ENCODE data around the gene TSR1. TPM values are rescaled to one million over a fixed set of nuclear protein-coding genes. Genes with fewer than 3 reads are reported as not detected.

TSR1 gene
- total and polyA plus RNA-seq, 9 donors, result 11.3 to 31.0 (median 23.2) TPM

DNA sequence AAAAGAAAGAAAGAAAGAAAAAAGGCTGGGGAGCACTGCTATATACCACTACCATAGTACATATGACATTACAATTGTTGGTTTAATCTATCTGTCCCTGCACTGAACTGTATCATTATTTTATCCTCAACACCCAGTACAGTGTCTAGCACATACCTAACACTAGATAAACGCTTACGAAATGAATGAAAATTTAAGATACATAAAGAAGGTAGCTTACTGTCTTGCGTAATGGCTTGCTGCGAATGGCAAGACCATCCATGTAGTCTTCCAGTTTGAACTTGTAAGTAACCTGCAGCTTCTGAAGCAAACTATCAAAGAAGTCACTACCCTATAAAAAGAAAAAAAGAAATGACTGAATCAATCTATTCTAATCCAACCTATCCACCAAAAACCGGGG is 39.2 kb downstream of the TSR1 start:
- WGBS, 3 donors, result 88 to 93% (median 90%) methylated on average over 5 of the region's 5 CpGs
- no peaks in the 10 kb centered on the region for H3K36me3 ChIP-seq
- no peak overlapping the region for H3K27ac ChIP-seq
- no peak overlapping the region for H3K4me3 ChIP-seq
- intact Hi-C loops (cut with DNase I), result no loop called here
- H3K9me3 ChIP-seq, result no peaks in the 10 kb centered on the region
- TF ChIP-seq, protein P1, sequence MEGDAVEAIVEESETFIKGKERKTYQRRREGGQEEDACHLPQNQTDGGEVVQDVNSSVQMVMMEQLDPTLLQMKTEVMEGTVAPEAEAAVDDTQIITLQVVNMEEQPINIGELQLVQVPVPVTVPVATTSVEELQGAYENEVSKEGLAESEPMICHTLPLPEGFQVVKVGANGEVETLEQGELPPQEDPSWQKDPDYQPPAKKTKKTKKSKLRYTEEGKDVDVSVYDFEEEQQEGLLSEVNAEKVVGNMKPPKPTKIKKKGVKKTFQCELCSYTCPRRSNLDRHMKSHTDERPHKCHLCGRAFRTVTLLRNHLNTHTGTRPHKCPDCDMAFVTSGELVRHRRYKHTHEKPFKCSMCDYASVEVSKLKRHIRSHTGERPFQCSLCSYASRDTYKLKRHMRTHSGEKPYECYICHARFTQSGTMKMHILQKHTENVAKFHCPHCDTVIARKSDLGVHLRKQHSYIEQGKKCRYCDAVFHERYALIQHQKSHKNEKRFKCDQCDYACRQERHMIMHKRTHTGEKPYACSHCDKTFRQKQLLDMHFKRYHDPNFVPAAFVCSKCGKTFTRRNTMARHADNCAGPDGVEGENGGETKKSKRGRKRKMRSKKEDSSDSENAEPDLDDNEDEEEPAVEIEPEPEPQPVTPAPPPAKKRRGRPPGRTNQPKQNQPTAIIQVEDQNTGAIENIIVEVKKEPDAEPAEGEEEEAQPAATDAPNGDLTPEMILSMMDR (IDR thresholded peaks at IDR 0.05), result no peak
- TF ChIP-seq POLR2A (IDR thresholded peaks at IDR 0.05) (no peak), EP300 (IDR thresholded peaks at IDR 0.05) (no peak)
- H3K27me3 ChIP-seq, result no peaks in the 10 kb centered on the region
- peaks cover 3% of the 10 kb centered on the region for H3K4me1 ChIP-seq (ENCODE audit: insufficient read depth)
- DNase-seq, result no peak

DNA sequence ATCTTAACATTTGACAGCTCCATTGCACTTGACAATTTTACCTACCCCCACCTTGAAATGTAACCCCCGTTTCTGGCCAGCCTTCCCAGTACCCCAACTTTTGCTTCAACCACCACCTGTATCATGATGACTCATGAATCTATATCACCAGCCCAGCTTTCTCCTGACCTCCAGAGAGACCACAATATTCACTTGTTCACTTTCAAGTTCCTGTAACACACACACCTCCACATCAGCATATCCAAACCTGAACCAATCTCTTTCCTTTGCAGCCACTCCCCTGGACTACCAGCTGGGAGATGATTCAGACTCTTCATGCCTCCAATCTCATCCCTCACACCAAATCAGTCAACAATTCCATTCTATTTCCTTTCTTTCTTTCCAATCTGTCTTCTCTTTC is 40.7 kb downstream of the TSR1 start:
- Histone ChIP-seq H3K27ac (no peak overlapping the region), H3K4me1 (ENCODE audit: insufficient read depth) (no peaks in the 10 kb centered on the region), H3K27me3 (no peaks in the 10 kb centered on the region), H3K36me3 (no peaks in the 10 kb centered on the region), H3K4me3 (no peak overlapping the region), H3K9me3 (no peaks in the 10 kb centered on the region)
- intact Hi-C loops (cut with DNase I), result no loop called here
- no peak for DNase-seq
- WGBS, 3 donors, result 68 to 77% (median 71%) methylated on average over 1 of the region's 1 CpG
- TF ChIP-seq EP300 (IDR thresholded peaks at IDR 0.05), result no peak
- TF ChIP-seq, protein P1 (IDR thresholded peaks at IDR 0.05), result no peak
- no peak for TF ChIP-seq POLR2A (IDR thresholded peaks at IDR 0.05)

DNA sequence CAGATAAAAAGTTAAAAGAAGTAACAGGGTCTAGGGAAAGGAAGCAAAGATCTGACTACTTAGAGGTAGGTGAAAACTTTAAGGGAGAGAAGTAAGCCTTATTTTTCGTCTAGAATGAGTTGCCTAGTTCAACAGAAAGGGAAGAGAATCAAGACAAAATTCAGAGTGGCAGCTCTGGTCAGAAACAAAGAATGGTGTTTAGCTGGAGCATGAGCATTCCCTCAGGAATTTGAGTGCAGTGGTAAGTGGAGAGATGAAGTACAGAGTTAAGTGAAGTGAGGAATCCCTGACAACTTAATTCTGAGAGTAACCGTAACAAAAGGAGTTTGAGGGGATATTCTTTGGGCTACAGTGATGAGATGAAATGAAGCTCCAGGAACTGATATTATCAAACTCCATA is 44.2 kb downstream of the TSR1 start:
- Histone ChIP-seq H3K36me3 (no peaks in the 10 kb centered on the region), H3K4me1 (ENCODE audit: insufficient read depth) (no peaks in the 10 kb centered on the region), H3K27me3 (no peaks in the 10 kb centered on the region), H3K4me3 (no peak overlapping the region), H3K9me3 (no peaks in the 10 kb centered on the region), H3K27ac (no peak overlapping the region)
- TF ChIP-seq, protein P1 (IDR thresholded peaks at IDR 0.05), result no peak
- TF ChIP-seq EP300 (IDR thresholded peaks at IDR 0.05) (no peak), POLR2A (IDR thresholded peaks at IDR 0.05) (no peak)
- intact Hi-C loops (cut with DNase I), result no loop called here
- no peak for DNase-seq
- 82 to 90% (median 82%) methylated on average over 2 of the region's 2 CpGs for WGBS, 3 donors

DNA sequence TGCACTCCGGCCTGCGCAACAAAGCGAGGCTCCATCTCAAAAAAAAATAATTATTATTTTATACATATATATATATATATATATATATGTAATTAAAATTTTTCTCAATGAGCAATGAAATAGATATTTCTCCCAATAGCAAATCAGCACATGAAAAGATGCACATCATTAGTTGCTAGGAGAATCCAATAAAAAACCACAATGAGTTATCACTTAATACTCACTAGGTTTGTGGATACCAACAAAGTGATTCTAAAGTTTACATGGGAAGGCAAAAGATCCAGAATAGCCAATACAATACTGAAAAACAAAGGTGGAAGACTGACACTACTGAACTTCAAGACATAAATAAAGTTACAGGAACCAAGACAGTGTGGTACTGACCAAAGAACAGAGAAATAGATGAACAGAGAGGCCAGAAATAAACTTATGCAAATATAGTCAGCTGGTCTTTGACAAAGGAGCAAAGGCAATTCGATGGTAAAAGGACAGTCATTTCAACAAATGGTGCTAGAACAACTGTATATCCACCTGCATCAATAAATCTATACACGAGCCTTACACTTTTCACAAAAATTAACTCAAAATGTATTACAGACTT is 46.3 kb downstream of the TSR1 start:
- intact Hi-C loops (cut with DNase I), result no loop called here
- H3K36me3 ChIP-seq, result no peaks in the 10 kb centered on the region
- H3K9me3 ChIP-seq, result no peaks in the 10 kb centered on the region
- H3K27ac ChIP-seq, result no peak overlapping the region
- DNase-seq, result no peak
- H3K27me3 ChIP-seq, result no peaks in the 10 kb centered on the region
- H3K4me1 ChIP-seq (ENCODE audit: insufficient read depth), result no peaks in the 10 kb centered on the region
- H3K4me3 ChIP-seq, result no peak overlapping the region
- TF ChIP-seq, protein P1 (IDR thresholded peaks at IDR 0.05), result no peak
- TF ChIP-seq EP300 (IDR thresholded peaks at IDR 0.05), result no peak
- TF ChIP-seq POLR2A (IDR thresholded peaks at IDR 0.05), result no peak
- 93 to 97% (median 94%) methylated on average over 5 of the region's 5 CpGs for WGBS, 3 donors

Measured in ovary (tissue), 9 donors.